ENCODE measurements around the gene NAPA.

DNA sequence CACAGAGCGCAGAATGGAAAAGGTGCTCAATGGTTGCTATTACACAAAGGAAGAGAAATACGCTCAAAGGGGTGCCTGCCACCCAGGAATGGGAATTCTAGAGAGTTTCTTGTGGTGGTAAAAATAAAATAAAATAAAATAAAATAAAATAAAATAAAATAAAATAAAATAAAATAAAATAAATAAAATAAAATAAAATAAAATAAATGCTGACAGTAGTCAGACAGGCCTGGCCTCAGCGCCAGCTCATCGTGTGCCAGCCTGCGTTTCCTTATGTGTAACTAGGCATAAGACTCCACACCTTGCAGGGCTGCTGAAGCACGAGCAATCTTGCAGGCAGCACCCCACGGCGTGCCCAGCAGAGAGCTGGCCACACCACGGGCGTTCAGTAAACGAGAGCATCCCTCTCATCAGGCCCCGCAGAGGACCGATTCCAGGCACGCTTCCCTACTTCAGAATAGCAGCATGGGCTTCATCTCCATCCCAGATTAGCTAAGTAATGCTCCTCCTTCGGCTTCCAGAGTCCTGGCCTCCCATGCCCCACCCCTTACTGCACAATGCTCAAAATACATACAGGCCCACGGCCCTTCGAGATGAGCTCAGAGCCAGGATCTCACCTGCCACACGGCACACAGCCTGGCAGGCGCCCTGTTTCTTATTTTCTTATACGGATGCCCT is 5.6 kb downstream of the NAPA start:
- TF ChIP-seq, protein P1, sequence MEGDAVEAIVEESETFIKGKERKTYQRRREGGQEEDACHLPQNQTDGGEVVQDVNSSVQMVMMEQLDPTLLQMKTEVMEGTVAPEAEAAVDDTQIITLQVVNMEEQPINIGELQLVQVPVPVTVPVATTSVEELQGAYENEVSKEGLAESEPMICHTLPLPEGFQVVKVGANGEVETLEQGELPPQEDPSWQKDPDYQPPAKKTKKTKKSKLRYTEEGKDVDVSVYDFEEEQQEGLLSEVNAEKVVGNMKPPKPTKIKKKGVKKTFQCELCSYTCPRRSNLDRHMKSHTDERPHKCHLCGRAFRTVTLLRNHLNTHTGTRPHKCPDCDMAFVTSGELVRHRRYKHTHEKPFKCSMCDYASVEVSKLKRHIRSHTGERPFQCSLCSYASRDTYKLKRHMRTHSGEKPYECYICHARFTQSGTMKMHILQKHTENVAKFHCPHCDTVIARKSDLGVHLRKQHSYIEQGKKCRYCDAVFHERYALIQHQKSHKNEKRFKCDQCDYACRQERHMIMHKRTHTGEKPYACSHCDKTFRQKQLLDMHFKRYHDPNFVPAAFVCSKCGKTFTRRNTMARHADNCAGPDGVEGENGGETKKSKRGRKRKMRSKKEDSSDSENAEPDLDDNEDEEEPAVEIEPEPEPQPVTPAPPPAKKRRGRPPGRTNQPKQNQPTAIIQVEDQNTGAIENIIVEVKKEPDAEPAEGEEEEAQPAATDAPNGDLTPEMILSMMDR (IDR thresholded peaks at IDR 0.05 in 8 of 11, conservative IDR thresholded peaks at IDR 0.05 in 3 of 11) = no peak
- no peak for TF ChIP-seq POLR2AphosphoS5 (IDR thresholded peaks at IDR 0.05)

All from spleen (tissue), 7 donors.